K562 (cell line): ENCODE data around the gene GALNS. TPM values are rescaled to one million over a fixed set of nuclear protein-coding genes. Genes with fewer than 3 reads are reported as not detected.

Experiments
- CXXC5 ChIP-seq: fragments of 250-450 bp; sonication (Bioruptor Pico); IDR thresholded peaks from 2 replicates; pipeline ENCODE4 v1.8.0; 2022; ENCODE audit warnings: inconsistent platforms, mild to moderate bottlenecking, moderate library complexity
- ERF ChIP-seq: fragments of 450-650 bp; formaldehyde crosslinking; IDR thresholded peaks from 2 replicates; pipeline ENCODE4 v1.4.0; 2020; ENCODE audit warnings: mild to moderate bottlenecking, mixed read lengths
- GABPA ChIP-seq: fragments of 200-800 bp; sonication (Bioruptor generic); conservative IDR thresholded peaks from 2 replicates; pipeline ENCODE4 v1.6.1; 2016; ENCODE audit warnings: low read depth, missing genetic modification characterization, missing compliant biosample characterization
- HDGF ChIP-seq: fragments of 450-650 bp; IDR thresholded peaks from 2 replicates; pipeline ENCODE4 v1.6.1; 2016
- ID3 ChIP-seq, 2 experiments: fragments of 250-450 bp in 1 of 2; fragments of 450-650 bp in 1 of 2; sonication (Bioruptor Pico) in 1 of 2; IDR thresholded peaks; 2 replicates each; pipeline versions ENCODE4 v1.6.1 to v1.8.0; 2016 to 2021; ENCODE audit warnings: mild to moderate bottlenecking in 2 of 2, moderate library complexity in 2 of 2, missing compliant biosample characterization in 1 of 2, missing genetic modification characterization in 1 of 2
- PATZ1 ChIP-seq: fragments of 250-450 bp; sonication (Bioruptor Pico); IDR thresholded peaks from 2 replicates; pipeline ENCODE4 v1.5.0; 2020; ENCODE audit warnings: mild to moderate bottlenecking, borderline replicate concordance
- ZNF3 ChIP-seq: fragments of 250-450 bp; sonication (Bioruptor Pico); IDR thresholded peaks from 2 replicates; pipeline ENCODE4 v1.5.0; 2021; ENCODE audit warnings: mild to moderate bottlenecking, moderate library complexity
- polyA plus RNA-seq, 8 experiments: library from polyadenylated mRNA; depleted of rRNA in 4 of 8; stranded (reverse) in 5 of 8; unstranded in 3 of 8; fragments of >200 nt; fragmentation: Nextera tagmentation in 2 of 8; fragmentation: Illumina TruSeq in 1 of 8; extraction: Ambion mirVana in 2 of 8; extraction: Trizol in 1 of 8; gene quantifications; 2 replicates each; pipeline versions ENCODE4 v1.2.1 to v1.2.3, GENCODE V29; 2011 to 2014; ENCODE audit warnings: inconsistent platforms in 1 of 8, missing spikeins in 1 of 8
- total RNA-seq, 7 experiments: library from RNA; depleted of rRNA in 6 of 7; stranded (reverse); fragments of >200 nt in 6 of 7; fragmentation: Illumina TruSeq in 2 of 7; extraction: Trizol in 2 of 7; gene quantifications; 2 replicates each; pipeline versions ENCODE4 v1.2.1 to v1.2.3, GENCODE V29; 2011 to 2021; ENCODE audit warnings: low replicate concordance in 1 of 7
- TF ChIP-seq, protein P1 (sequence below), 3 experiments: IDR thresholded peaks in 2 of 3; conservative IDR thresholded peaks in 1 of 3; 2 replicates each; pipeline ENCODE4 v1.5.1; 2011 to 2012; ENCODE audit warnings: low read length in 3 of 3, mild to moderate bottlenecking in 3 of 3, control low read depth in 2 of 3, improper control_type of control experiment in 1 of 3, inconsistent platforms in 1 of 3, low read depth in 1 of 3, mixed read lengths in 1 of 3, moderate library complexity in 1 of 3; ENCODE audit not compliant: insufficient read depth in 2 of 3
- TF ChIP-seq, protein P2 (sequence below), 2 experiments: fragments of 450-650 bp; formaldehyde crosslinking in 1 of 2; IDR thresholded peaks; 2 replicates each; pipeline versions ENCODE4 v1.4.0 to v1.6.1; 2014 to 2020; ENCODE audit warnings: mild to moderate bottlenecking in 2 of 2, borderline replicate concordance in 1 of 2, low read depth in 1 of 2
- TF ChIP-seq, protein P3 (sequence below): sonication (generic); formaldehyde crosslinking; IDR thresholded peaks from 2 replicates; pipeline ENCODE4 v1.8.1; 2023; ENCODE audit warnings: mild to moderate bottlenecking, missing genetic modification reagents

GALNS gene
- total and polyA plus RNA-seq, 9 of the 15 experiments (the other 6 are each of a cell fraction or from before 2014, with no cell fraction given), result 0.38 to 13.2 (median 4.3) TPM

- TF ChIP-seq ID3 (CRISPR knock-in tag; IDR thresholded peaks at IDR 0.05), result no peak
- TF ChIP-seq ID3 (tag; IDR thresholded peaks at IDR 0.05), result peak; percentile 61; the same call in 1 of the 2 replicates
- TF ChIP-seq HDGF, result no peak
- TF ChIP-seq, protein P1, sequence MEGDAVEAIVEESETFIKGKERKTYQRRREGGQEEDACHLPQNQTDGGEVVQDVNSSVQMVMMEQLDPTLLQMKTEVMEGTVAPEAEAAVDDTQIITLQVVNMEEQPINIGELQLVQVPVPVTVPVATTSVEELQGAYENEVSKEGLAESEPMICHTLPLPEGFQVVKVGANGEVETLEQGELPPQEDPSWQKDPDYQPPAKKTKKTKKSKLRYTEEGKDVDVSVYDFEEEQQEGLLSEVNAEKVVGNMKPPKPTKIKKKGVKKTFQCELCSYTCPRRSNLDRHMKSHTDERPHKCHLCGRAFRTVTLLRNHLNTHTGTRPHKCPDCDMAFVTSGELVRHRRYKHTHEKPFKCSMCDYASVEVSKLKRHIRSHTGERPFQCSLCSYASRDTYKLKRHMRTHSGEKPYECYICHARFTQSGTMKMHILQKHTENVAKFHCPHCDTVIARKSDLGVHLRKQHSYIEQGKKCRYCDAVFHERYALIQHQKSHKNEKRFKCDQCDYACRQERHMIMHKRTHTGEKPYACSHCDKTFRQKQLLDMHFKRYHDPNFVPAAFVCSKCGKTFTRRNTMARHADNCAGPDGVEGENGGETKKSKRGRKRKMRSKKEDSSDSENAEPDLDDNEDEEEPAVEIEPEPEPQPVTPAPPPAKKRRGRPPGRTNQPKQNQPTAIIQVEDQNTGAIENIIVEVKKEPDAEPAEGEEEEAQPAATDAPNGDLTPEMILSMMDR (IDR thresholded peaks at IDR 0.05 in 2 of 3, conservative IDR thresholded peaks at IDR 0.05 in 1 of 3; ENCODE audit: insufficient read depth in 2 of 3, low read depth in 1 of 3, low read length in 3 of 3), result peak; percentile 67 to 89 (median 84)
- no peak for TF ChIP-seq ERF (CRISPR knock-in tag)
- TF ChIP-seq, protein P2, sequence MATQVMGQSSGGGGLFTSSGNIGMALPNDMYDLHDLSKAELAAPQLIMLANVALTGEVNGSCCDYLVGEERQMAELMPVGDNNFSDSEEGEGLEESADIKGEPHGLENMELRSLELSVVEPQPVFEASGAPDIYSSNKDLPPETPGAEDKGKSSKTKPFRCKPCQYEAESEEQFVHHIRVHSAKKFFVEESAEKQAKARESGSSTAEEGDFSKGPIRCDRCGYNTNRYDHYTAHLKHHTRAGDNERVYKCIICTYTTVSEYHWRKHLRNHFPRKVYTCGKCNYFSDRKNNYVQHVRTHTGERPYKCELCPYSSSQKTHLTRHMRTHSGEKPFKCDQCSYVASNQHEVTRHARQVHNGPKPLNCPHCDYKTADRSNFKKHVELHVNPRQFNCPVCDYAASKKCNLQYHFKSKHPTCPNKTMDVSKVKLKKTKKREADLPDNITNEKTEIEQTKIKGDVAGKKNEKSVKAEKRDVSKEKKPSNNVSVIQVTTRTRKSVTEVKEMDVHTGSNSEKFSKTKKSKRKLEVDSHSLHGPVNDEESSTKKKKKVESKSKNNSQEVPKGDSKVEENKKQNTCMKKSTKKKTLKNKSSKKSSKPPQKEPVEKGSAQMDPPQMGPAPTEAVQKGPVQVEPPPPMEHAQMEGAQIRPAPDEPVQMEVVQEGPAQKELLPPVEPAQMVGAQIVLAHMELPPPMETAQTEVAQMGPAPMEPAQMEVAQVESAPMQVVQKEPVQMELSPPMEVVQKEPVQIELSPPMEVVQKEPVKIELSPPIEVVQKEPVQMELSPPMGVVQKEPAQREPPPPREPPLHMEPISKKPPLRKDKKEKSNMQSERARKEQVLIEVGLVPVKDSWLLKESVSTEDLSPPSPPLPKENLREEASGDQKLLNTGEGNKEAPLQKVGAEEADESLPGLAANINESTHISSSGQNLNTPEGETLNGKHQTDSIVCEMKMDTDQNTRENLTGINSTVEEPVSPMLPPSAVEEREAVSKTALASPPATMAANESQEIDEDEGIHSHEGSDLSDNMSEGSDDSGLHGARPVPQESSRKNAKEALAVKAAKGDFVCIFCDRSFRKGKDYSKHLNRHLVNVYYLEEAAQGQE (IDR thresholded peaks at IDR 0.05; ENCODE audit: borderline replicate concordance), result peak; percentile 89
- TF ChIP-seq, protein P2 (CRISPR knock-in tag; IDR thresholded peaks at IDR 0.05; ENCODE audit: low read depth), result peak; percentile 81
- TF ChIP-seq ZNF3 (CRISPR knock-in tag), result no peak
- TF ChIP-seq CXXC5, result peak; percentile 89
- peak; percentile 78 for TF ChIP-seq GABPA (tag)
- TF ChIP-seq, protein P3, sequence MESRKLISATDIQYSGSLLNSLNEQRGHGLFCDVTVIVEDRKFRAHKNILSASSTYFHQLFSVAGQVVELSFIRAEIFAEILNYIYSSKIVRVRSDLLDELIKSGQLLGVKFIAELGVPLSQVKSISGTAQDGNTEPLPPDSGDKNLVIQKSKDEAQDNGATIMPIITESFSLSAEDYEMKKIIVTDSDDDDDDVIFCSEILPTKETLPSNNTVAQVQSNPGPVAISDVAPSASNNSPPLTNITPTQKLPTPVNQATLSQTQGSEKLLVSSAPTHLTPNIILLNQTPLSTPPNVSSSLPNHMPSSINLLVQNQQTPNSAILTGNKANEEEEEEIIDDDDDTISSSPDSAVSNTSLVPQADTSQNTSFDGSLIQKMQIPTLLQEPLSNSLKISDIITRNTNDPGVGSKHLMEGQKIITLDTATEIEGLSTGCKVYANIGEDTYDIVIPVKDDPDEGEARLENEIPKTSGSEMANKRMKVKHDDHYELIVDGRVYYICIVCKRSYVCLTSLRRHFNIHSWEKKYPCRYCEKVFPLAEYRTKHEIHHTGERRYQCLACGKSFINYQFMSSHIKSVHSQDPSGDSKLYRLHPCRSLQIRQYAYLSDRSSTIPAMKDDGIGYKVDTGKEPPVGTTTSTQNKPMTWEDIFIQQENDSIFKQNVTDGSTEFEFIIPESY (CRISPR knock-in tag), result peak; percentile 79
- 0 out of 2 replicates have a peak, but pooled peaks have one; percentile 48 for TF ChIP-seq PATZ1 (CRISPR knock-in tag)
These were observed 44.8 kb downstream of the GALNS start, which contains the start of gene APRT (continued) for GRCh38 chr16:88811769-88812512.
